HepG2 (cell line): Measurements from ENCODE around the gene GGA2. TPM values are rescaled to one million over a fixed set of nuclear protein-coding genes. Genes with fewer than 3 reads are reported as not detected.
A peak's percentile ranks its signal among the peaks of the same experiment; 100 is the strongest.

ENCODE experiments used
- ELF1 ChIP-seq: sonication (generic); formaldehyde crosslinking; IDR thresholded peaks from 2 replicates; pipeline ENCODE4 v1.4.0; 2020; ENCODE audit warnings: missing genetic modification reagents
- ETV6 ChIP-seq: sonication (generic); formaldehyde crosslinking; conservative IDR thresholded peaks from 2 replicates; pipeline ENCODE4 v1.4.0; 2020; ENCODE audit warnings: missing genetic modification reagents
- HNRNPK ChIP-seq: fragments of 200-400 bp; formaldehyde crosslinking; IDR thresholded peaks from 2 replicates; pipeline ENCODE4 v1.6.1; 2018; ENCODE audit warnings: low read length, low read depth, moderate library complexity, mild to moderate bottlenecking; ENCODE audit not compliant: poor library complexity, severe bottlenecking
- HNRNPUL1 ChIP-seq: fragments of 200-400 bp; formaldehyde crosslinking; IDR thresholded peaks from 2 replicates; pipeline ENCODE4 v1.6.1; 2017; ENCODE audit warnings: low read depth, mild to moderate bottlenecking, low read length, moderate library complexity
- HOXA5 ChIP-seq: sonication (generic); formaldehyde crosslinking; IDR thresholded peaks from 2 replicates; pipeline ENCODE4 v1.4.0; 2020; ENCODE audit warnings: missing genetic modification reagents
- HOXA7 ChIP-seq: sonication (generic); formaldehyde crosslinking; IDR thresholded peaks from 2 replicates; pipeline ENCODE4 v1.8.1; 2022; ENCODE audit warnings: mild to moderate bottlenecking, missing genetic modification reagents, moderate library complexity
- KDM4B ChIP-seq: sonication (generic); formaldehyde crosslinking; IDR thresholded peaks from 2 replicates; pipeline ENCODE4 v1.4.0; 2020; ENCODE audit warnings: missing genetic modification reagents
- KDM6A ChIP-seq: IDR thresholded peaks from 2 replicates; pipeline ENCODE4 v1.6.1; 2016; ENCODE audit warnings: low read depth
- KLF13 ChIP-seq: sonication (generic); formaldehyde crosslinking; IDR thresholded peaks from 2 replicates; pipeline ENCODE4 v1.4.0; 2020; ENCODE audit warnings: mild to moderate bottlenecking, missing genetic modification reagents
- MTF1 ChIP-seq: sonication (generic); formaldehyde crosslinking; IDR thresholded peaks from 2 replicates; pipeline ENCODE4 v1.5.0; 2020; ENCODE audit warnings: missing genetic modification reagents
- MXI1 ChIP-seq: IDR thresholded peaks from 3 replicates; pipeline ENCODE4 v1.6.1; 2012; ENCODE audit warnings: low read depth, low read length, inconsistent platforms, borderline replicate concordance
- PAX8 ChIP-seq: sonication (generic); formaldehyde crosslinking; IDR thresholded peaks from 2 replicates; pipeline ENCODE4 v1.8.0; 2022; ENCODE audit warnings: mild to moderate bottlenecking, missing genetic modification reagents, borderline replicate concordance
- PHF21A ChIP-seq: sonication (generic); formaldehyde crosslinking; IDR thresholded peaks from 2 replicates; pipeline ENCODE4 v1.5.0; 2020; ENCODE audit warnings: mild to moderate bottlenecking, missing genetic modification reagents
- POLR2G ChIP-seq: fragments of 200-400 bp; formaldehyde crosslinking; IDR thresholded peaks from 2 replicates; pipeline ENCODE4 v1.6.1; 2018; ENCODE audit warnings: mild to moderate bottlenecking, low read depth, low read length, moderate library complexity
- SOX6 ChIP-seq, 2 experiments: fragments of 450-650 bp in 1 of 2; sonication (generic) in 1 of 2; formaldehyde crosslinking in 1 of 2; IDR thresholded peaks; 2 replicates each; pipeline versions ENCODE4 v1.4.0 to v1.6.1; 2017 to 2020; ENCODE audit warnings: antibody characterized with exemption in 1 of 2, mild to moderate bottlenecking in 1 of 2, missing genetic modification reagents in 1 of 2
- TCF7 ChIP-seq: sonication (generic); IDR thresholded peaks from 2 replicates; pipeline ENCODE4 v1.6.1; 2016; ENCODE audit warnings: antibody characterized with exemption, low read depth
- YEATS2 ChIP-seq: sonication (generic); formaldehyde crosslinking; IDR thresholded peaks from 2 replicates; pipeline ENCODE4 v1.4.0; 2020; ENCODE audit warnings: missing genetic modification reagents, borderline replicate concordance
- ZBTB1 ChIP-seq: sonication (generic); formaldehyde crosslinking; IDR thresholded peaks from 2 replicates; pipeline ENCODE4 v1.4.0; 2020; ENCODE audit warnings: missing genetic modification reagents, borderline replicate concordance
- ZFX ChIP-seq: sonication (generic); formaldehyde crosslinking; IDR thresholded peaks from 2 replicates; pipeline ENCODE4 v1.4.0; 2020; ENCODE audit warnings: mild to moderate bottlenecking, low read depth, missing genetic modification reagents, moderate library complexity
- ZNF34 ChIP-seq: sonication (generic); formaldehyde crosslinking; IDR thresholded peaks from 2 replicates; pipeline ENCODE4 v1.4.0; 2020; ENCODE audit warnings: mild to moderate bottlenecking, missing genetic modification reagents, borderline replicate concordance
- ZNF879 ChIP-seq: sonication (generic); formaldehyde crosslinking; IDR thresholded peaks from 2 replicates; pipeline ENCODE4 v1.8.1; 2023; ENCODE audit warnings: missing genetic modification reagents
- polyA plus RNA-seq, 8 experiments: library from polyadenylated mRNA; depleted of rRNA in 3 of 8; stranded (reverse) in 7 of 8; unstranded in 1 of 8; fragments of >200 nt; fragmentation: Illumina TruSeq in 4 of 8; extraction: Trizol in 4 of 8; gene quantifications; 2 replicates each; pipeline versions ENCODE4 v1.2.1 to v1.2.3, GENCODE V29; 2011 to 2016; ENCODE audit warnings: low read depth in 4 of 8, missing spikeins in 1 of 8, mixed read lengths in 1 of 8; ENCODE audit not compliant: insufficient read depth in 1 of 8
- total RNA-seq, 5 experiments: library from RNA; depleted of rRNA; stranded (reverse); fragments of >200 nt; fragmentation: Illumina TruSeq; extraction: Trizol; gene quantifications; 2 replicates each; pipeline ENCODE4 v1.2.3, GENCODE V29; 2016; ENCODE audit warnings: low read depth in 1 of 5
- TF ChIP-seq, protein P1 (sequence below): sonication (generic); formaldehyde crosslinking; IDR thresholded peaks from 2 replicates; pipeline ENCODE4 v1.8.1; 2023; ENCODE audit warnings: mild to moderate bottlenecking, moderate library complexity, missing genetic modification reagents
- TF ChIP-seq, protein P2 (sequence below): IDR thresholded peaks from 2 replicates; pipeline ENCODE4 v1.6.1; 2012; ENCODE audit warnings: low read depth, low read length, improper control_type of control experiment
- TF ChIP-seq, protein P3 (sequence below): IDR thresholded peaks from 2 replicates; pipeline ENCODE4 v1.6.1; 2016; ENCODE audit warnings: low read depth, borderline replicate concordance
- TF ChIP-seq, protein P4 (sequence below): IDR thresholded peaks from 2 replicates; pipeline ENCODE4 v1.6.1; 2016
- TF ChIP-seq, protein P5 (sequence below): IDR thresholded peaks from 2 replicates; pipeline ENCODE4 v1.6.1; 2012; ENCODE audit warnings: low read length, improper control_type of control experiment

The GGA2 gene
- total and polyA plus RNA-seq, 2 of the 13 experiments (the other 11 are each of a cell fraction or from before 2014, with no cell fraction given): 51.5 to 69.8 TPM

DNA sequence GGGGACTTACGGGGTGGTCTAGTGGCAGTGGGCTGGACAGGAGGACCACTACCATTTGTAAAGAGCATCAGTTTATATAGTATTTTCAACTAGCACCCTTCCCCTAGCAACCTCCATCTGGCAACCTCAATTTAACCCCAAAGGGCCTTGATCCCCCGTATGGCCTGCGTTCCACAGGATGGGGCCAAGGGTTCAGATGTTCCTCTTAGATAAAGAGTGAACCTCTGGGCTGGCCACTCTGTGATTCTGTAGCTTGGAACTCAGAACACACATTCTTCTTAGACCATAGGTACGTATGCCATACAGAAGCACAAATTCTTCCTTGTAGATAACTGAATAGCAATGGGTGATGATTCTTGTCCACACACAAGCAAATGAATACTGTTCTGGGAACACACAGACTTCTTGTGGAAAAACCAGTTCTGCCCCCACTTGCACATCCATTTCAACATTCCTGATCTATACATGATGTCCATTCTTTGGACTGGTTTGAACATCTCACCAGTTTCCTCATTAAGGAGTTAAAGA lies 1.9 kb upstream of the GGA2 start (continued):
- TF ChIP-seq, protein P1, sequence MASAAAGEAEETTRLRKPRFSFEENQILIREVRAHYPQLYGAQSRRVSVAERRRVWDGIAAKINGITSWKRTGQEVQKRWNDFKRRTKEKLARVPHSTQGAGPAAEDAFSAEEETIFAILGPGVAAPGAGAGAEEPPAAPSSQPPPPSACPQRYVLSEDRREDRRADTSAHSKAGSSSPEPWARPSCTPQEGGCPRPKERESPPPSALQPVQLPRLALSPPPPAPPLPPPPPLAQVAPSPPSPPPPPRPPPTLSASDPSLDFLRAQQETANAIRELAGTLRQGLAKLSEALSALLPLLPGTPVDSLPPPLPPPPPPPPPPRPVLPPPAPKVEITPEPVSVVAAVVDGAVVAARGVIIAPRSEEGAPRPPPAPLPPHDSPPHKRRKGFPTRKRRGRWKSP (CRISPR knock-in tag): no peak
- TF ChIP-seq, protein P2, sequence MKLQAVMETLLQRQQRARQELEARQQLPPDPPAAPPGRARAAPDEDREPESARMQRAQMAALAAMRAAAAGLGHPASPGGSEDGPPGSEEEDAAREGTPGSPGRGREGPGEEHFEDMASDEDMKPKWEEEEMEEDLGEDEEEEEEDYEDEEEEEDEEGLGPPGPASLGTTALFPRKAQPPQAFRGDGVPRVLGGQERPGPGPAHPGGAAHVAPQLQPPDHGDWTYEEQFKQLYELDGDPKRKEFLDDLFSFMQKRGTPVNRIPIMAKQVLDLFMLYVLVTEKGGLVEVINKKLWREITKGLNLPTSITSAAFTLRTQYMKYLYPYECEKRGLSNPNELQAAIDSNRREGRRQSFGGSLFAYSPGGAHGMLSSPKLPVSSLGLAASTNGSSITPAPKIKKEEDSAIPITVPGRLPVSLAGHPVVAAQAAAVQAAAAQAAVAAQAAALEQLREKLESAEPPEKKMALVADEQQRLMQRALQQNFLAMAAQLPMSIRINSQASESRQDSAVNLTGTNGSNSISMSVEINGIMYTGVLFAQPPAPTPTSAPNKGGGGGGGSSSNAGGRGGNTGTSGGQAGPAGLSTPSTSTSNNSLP: no peak
- TF ChIP-seq KLF13 (CRISPR knock-in tag): no peak
- TF ChIP-seq ZNF34 (CRISPR knock-in tag): no peak
- TF ChIP-seq, protein P3, sequence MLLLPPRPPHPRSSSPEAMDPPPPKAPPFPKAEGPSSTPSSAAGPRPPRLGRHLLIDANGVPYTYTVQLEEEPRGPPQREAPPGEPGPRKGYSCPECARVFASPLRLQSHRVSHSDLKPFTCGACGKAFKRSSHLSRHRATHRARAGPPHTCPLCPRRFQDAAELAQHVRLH (CRISPR knock-in tag): no peak
- TF ChIP-seq TCF7: no peak
- TF ChIP-seq ELF1: no peak
- no peak for TF ChIP-seq HNRNPUL1
- TF ChIP-seq MXI1: no peak; the same call in 2 of the 3 replicates
- TF ChIP-seq, protein P4, sequence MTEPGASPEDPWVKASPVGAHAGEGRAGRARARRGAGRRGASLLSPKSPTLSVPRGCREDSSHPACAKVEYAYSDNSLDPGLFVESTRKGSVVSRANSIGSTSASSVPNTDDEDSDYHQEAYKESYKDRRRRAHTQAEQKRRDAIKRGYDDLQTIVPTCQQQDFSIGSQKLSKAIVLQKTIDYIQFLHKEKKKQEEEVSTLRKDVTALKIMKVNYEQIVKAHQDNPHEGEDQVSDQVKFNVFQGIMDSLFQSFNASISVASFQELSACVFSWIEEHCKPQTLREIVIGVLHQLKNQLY (CRISPR knock-in tag): no peak
- no peak for TF ChIP-seq ZNF879 (CRISPR knock-in tag)
- TF ChIP-seq SOX6 (IDR thresholded peaks at IDR 0.05): no peak
- TF ChIP-seq SOX6 (CRISPR knock-in tag; IDR thresholded peaks at IDR 0.05): no peak
- TF ChIP-seq ETV6 (CRISPR knock-in tag): no peak
- TF ChIP-seq YEATS2 (CRISPR knock-in tag): no peak
- TF ChIP-seq KDM4B (CRISPR knock-in tag): no peak
- TF ChIP-seq, protein P5, sequence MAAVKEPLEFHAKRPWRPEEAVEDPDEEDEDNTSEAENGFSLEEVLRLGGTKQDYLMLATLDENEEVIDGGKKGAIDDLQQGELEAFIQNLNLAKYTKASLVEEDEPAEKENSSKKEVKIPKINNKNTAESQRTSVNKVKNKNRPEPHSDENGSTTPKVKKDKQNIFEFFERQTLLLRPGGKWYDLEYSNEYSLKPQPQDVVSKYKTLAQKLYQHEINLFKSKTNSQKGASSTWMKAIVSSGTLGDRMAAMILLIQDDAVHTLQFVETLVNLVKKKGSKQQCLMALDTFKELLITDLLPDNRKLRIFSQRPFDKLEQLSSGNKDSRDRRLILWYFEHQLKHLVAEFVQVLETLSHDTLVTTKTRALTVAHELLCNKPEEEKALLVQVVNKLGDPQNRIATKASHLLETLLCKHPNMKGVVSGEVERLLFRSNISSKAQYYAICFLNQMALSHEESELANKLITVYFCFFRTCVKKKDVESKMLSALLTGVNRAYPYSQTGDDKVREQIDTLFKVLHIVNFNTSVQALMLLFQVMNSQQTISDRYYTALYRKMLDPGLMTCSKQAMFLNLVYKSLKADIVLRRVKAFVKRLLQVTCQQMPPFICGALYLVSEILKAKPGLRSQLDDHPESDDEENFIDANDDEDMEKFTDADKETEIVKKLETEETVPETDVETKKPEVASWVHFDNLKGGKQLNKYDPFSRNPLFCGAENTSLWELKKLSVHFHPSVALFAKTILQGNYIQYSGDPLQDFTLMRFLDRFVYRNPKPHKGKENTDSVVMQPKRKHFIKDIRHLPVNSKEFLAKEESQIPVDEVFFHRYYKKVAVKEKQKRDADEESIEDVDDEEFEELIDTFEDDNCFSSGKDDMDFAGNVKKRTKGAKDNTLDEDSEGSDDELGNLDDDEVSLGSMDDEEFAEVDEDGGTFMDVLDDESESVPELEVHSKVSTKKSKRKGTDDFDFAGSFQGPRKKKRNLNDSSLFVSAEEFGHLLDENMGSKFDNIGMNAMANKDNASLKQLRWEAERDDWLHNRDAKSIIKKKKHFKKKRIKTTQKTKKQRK: no peak
- TF ChIP-seq ZBTB1 (CRISPR knock-in tag): no peak
- TF ChIP-seq MTF1 (CRISPR knock-in tag): no peak
- TF ChIP-seq ZFX (CRISPR knock-in tag): peak; percentile 17; the same call in 1 of the 2 replicates
- no peak for TF ChIP-seq HNRNPK
- TF ChIP-seq PAX8 (CRISPR knock-in tag): no peak
- no peak for TF ChIP-seq KDM6A (CRISPR knock-in tag)
- no peak for TF ChIP-seq HOXA5
- no peak for TF ChIP-seq PHF21A (CRISPR knock-in tag)
- no peak for TF ChIP-seq POLR2G
- no peak for TF ChIP-seq HOXA7 (CRISPR knock-in tag)
